SK-N-SH (cell line): ENCODE data around the gene RNF44. TPM values are rescaled to one million over a fixed set of nuclear protein-coding genes. Genes with fewer than 3 reads are reported as not detected.

ENCODE experiments used
- CTCF ChIA-PET: fragments of 300-600, 350-600 bp; formaldehyde crosslinking; extraction: SDS; loops from one replicate; lab custom pipeline; 2021; lab: Yijun Ruan, JAX
- POLR2A ChIA-PET: fragments of 350-600 bp; sonication (Branson Sonifier 250); formaldehyde crosslinking; extraction: SDS; loops from one replicate; lab custom pipeline; 2020; ENCODE audit warnings: antibody characterized with exemption, inconsistent platforms; lab: Yijun Ruan, JAX
- DNase-seq: peaks from one replicate; pipeline ENCODE4 v3.0.0; 2012
- H2AFZ ChIP-seq: fragments of 200-600 bp; sonication (generic); 2 replicates; pipeline ENCODE4 v1.8.1; 2016; ENCODE audit warnings: antibody characterized with exemption, mild to moderate bottlenecking, low read depth
- H3F3A ChIP-seq: fragments of 200-600 bp; sonication (generic); replicated peaks from 2 replicates; pipeline ENCODE3; 2016; ENCODE audit warnings: antibody characterized with exemption, mild to moderate bottlenecking; ENCODE audit not compliant: insufficient read depth
- H3K27ac ChIP-seq, 2 experiments: fragments of 200-500 bp in 1 of 2; fragments of 200-600 bp in 1 of 2; sonication (Bioruptor generic) in 1 of 2; sonication (generic), shearing (Covaris generic) in 1 of 2; 2 replicates each; pipeline versions ENCODE4 v1.5.1 to v1.6.1; 2014 to 2016; ENCODE audit warnings: low read depth in 2 of 2, inconsistent platforms in 1 of 2, low read length in 1 of 2, mild to moderate bottlenecking in 1 of 2, mixed read lengths in 1 of 2
- H3K27me3 ChIP-seq: fragments of 200-600 bp; sonication (generic), shearing (Covaris generic); 2 replicates; pipeline ENCODE4 v1.6.1; 2016; ENCODE audit warnings: mixed run types; ENCODE audit not compliant: insufficient read depth
- H3K36me3 ChIP-seq, 2 experiments: fragments of 200-500 bp in 1 of 2; fragments of 200-600 bp in 1 of 2; sonication (Bioruptor generic) in 1 of 2; sonication (generic) in 1 of 2; replicated peaks in 1 of 2; 2 replicates each; pipeline versions ENCODE3 to v1.5.1; 2014 to 2016; ENCODE audit warnings: low read length in 1 of 2, mild to moderate bottlenecking in 1 of 2; ENCODE audit not compliant: insufficient read depth in 2 of 2, control insufficient read depth in 1 of 2
- H3K4me1 ChIP-seq, 2 experiments: fragments of 200-500 bp in 1 of 2; fragments of 200-600 bp in 1 of 2; sonication (Bioruptor generic) in 1 of 2; sonication (generic), shearing (Covaris generic) in 1 of 2; 2 replicates each; pipeline versions ENCODE4 v1.5.1 to v1.6.1; 2014 to 2016; ENCODE audit warnings: low read depth in 1 of 2, low read length in 1 of 2, mixed run types in 1 of 2; ENCODE audit not compliant: insufficient read depth in 2 of 2, control insufficient read depth in 1 of 2
- H3K4me2 ChIP-seq: fragments of 200-600 bp; sonication (generic), shearing (Covaris generic); 2 replicates; pipeline ENCODE4 v1.6.1; 2017; ENCODE audit warnings: mixed run types
- H3K4me3 ChIP-seq, 2 experiments: fragments of 200-500 bp in 1 of 2; fragments of 200-600 bp in 1 of 2; sonication (Bioruptor generic) in 1 of 2; sonication (generic), shearing (Covaris generic) in 1 of 2; 2 replicates each; pipeline versions ENCODE4 v1.5.1 to v1.8.1; 2014 to 2016; ENCODE audit warnings: low read depth in 2 of 2, inconsistent platforms in 1 of 2, low read length in 1 of 2, mild to moderate bottlenecking in 1 of 2, mixed read lengths in 1 of 2, moderate library complexity in 1 of 2
- H3K79me2 ChIP-seq: fragments of 200-600 bp; sonication (generic); 2 replicates; pipeline ENCODE4 v1.8.1; 2017; ENCODE audit warnings: mild to moderate bottlenecking; ENCODE audit not compliant: insufficient read depth
- H3K9ac ChIP-seq: fragments of 200-600 bp; sonication (generic); 2 replicates; pipeline ENCODE4 v1.6.1; 2017; ENCODE audit warnings: mixed run types
- H3K9me2 ChIP-seq: fragments of 200-600 bp; sonication (generic); 2 replicates; pipeline ENCODE4 v1.6.1; 2017; ENCODE audit warnings: mixed run types
- H3K9me3 ChIP-seq: fragments of 200-600 bp; sonication (generic); 2 replicates; pipeline ENCODE4 v1.6.1; 2017; ENCODE audit warnings: mixed run types, mild to moderate bottlenecking, moderate library complexity
- H4K20me1 ChIP-seq: fragments of 200-600 bp; sonication (generic); 2 replicates; pipeline ENCODE4 v1.6.1; 2017; ENCODE audit warnings: mild to moderate bottlenecking, mixed run types; ENCODE audit not compliant: insufficient read depth
- EP300 ChIP-seq, 2 experiments: IDR thresholded peaks; 2 replicates each; pipeline versions ENCODE4 v1.4.0 to v1.6.1; 2012; ENCODE audit warnings: borderline replicate concordance in 1 of 2, low read depth in 1 of 2, low read length in 1 of 2
- EZH2phosphoT487 ChIP-seq: fragments of 200-600 bp; sonication (generic); IDR thresholded peaks from 2 replicates; pipeline ENCODE4 v1.6.1; 2017; ENCODE audit warnings: low read depth, mixed run types, mild to moderate bottlenecking, antibody characterized with exemption, moderate library complexity, borderline replicate concordance
- FOSL2 ChIP-seq: IDR thresholded peaks from 2 replicates; pipeline ENCODE4 v1.4.0; 2012; ENCODE audit warnings: low read depth, mild to moderate bottlenecking, moderate library complexity, borderline replicate concordance
- GABPA ChIP-seq: IDR thresholded peaks from 2 replicates; pipeline ENCODE4 v1.4.0; 2012; ENCODE audit warnings: low read depth, mild to moderate bottlenecking
- GATA2 ChIP-seq: sonication (generic); formaldehyde crosslinking; IDR thresholded peaks from 2 replicates; pipeline ENCODE4 v1.5.0; 2020; ENCODE audit warnings: mild to moderate bottlenecking, missing genetic modification reagents
- MEF2A ChIP-seq: IDR thresholded peaks from 2 replicates; pipeline ENCODE4 v1.4.0; 2012; ENCODE audit warnings: low read depth, borderline replicate concordance
- NFIC ChIP-seq: IDR thresholded peaks from 2 replicates; pipeline ENCODE4 v1.4.0; 2012; ENCODE audit warnings: borderline replicate concordance
- POLR2AphosphoS5 ChIP-seq: IDR thresholded peaks from 2 replicates; pipeline ENCODE4 v1.6.1; 2012; ENCODE audit warnings: low read depth, low read length
- SMC3 ChIP-seq: IDR thresholded peaks from 2 replicates; pipeline ENCODE4 v1.6.1; 2012; ENCODE audit warnings: low read depth, low read length, improper control_type of control experiment
- TAF1 ChIP-seq: IDR thresholded peaks from 2 replicates; pipeline ENCODE4 v1.6.1; 2012; ENCODE audit warnings: low read depth, mild to moderate bottlenecking, low read length, moderate library complexity, borderline replicate concordance
- TEAD4 ChIP-seq: IDR thresholded peaks from 2 replicates; pipeline ENCODE4 v1.4.0; 2012; ENCODE audit warnings: mild to moderate bottlenecking, borderline replicate concordance; ENCODE audit not compliant: insufficient read depth
- WGBS: methylation state at CpG from one replicate; pipeline ENCODE4 v1.1.6; 2017; ENCODE audit warnings: low lambda C conversion rate; 5-methylcytosine and 5-hydroxymethylcytosine counted together
- polyA plus RNA-seq, 3 experiments: library from polyadenylated mRNA; depleted of rRNA; stranded (reverse); fragments of >200 nt; gene quantifications; 2 replicates each; pipeline ENCODE4 v1.2.3, GENCODE V29; 2012
- TF ChIP-seq, protein P1 (sequence below): IDR thresholded peaks from 2 replicates; pipeline ENCODE4 v1.4.0; 2012; ENCODE audit warnings: low read depth, borderline replicate concordance
- TF ChIP-seq, protein P2 (sequence below): IDR thresholded peaks from 2 replicates; pipeline ENCODE4 v1.4.0; 2012; ENCODE audit warnings: low read depth
- TF ChIP-seq, protein P3 (sequence below): fragments of 150-350 bp; IDR thresholded peaks from 2 replicates; pipeline ENCODE4 v1.6.1; 2016; ENCODE audit warnings: mild to moderate bottlenecking, low read depth, low read length
- TF ChIP-seq, protein P4 (sequence below): IDR thresholded peaks from 2 replicates; pipeline ENCODE4 v1.6.1; 2012; ENCODE audit warnings: mild to moderate bottlenecking, low read depth, low read length, moderate library complexity
- TF ChIP-seq, protein P5 (sequence below): fragments of 200-600 bp; sonication (generic); IDR thresholded peaks from 2 replicates; pipeline ENCODE4 v1.6.1; 2017; ENCODE audit warnings: antibody characterized with exemption, mild to moderate bottlenecking, moderate library complexity

Gene RNF44
- polyA plus RNA-seq, 1 of the 3 experiments (the other 2 are of a cell fraction), result 17.9 TPM

DNA sequence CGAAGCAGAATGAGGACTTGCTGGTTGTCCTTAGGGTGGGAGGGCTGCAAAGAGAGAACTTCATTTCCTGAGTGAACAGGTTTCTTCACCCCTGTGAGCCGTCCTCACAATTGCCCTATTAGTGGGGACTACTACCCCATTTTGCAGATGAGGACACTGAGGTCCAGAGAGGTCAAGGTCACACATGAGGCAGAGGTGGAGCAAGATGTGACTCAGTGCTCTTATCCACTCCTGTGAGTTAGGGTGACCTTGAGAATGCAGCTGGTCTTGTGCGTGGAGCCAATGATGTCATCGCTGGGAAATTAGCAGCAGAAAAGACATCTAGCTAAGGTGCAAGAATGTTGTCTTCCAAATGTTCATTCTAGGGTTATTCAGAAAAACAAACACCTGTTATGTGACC is 45.9 kb upstream of the RNF44 start (continued):
- TF ChIP-seq MEF2A, result no peak

DNA sequence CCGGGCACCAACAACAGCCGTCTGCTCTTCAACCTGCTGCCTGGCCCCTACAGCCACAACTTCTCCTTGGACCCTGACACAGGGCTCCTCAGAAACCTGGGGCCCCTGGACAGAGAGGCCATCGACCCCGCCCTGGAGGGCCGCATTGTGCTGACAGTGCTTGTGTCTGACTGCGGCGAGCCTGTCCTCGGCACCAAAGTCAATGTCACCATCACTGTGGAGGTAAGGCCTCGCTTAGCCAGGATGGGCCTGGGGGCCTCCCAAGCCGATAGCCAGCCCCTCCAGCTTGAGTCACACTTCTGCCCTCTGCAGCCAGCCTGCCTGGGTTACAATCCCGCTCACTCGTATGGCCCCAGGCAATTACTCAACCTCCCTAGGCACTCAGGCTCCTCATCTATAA is 44.2 kb upstream of the RNF44 start:
- Histone ChIP-seq H3K27ac (no peak overlapping the region), H3K4me2 (no peak overlapping the region), H3K27me3 (no peaks in the 10 kb centered on the region), H3K36me3 (no peaks in the 10 kb centered on the region)
- no peak for DNase-seq
- WGBS, result 77% methylated on average over 5 of the region's 12 CpGs
- no peak for TF ChIP-seq TEAD4
- TF ChIP-seq, protein P1, sequence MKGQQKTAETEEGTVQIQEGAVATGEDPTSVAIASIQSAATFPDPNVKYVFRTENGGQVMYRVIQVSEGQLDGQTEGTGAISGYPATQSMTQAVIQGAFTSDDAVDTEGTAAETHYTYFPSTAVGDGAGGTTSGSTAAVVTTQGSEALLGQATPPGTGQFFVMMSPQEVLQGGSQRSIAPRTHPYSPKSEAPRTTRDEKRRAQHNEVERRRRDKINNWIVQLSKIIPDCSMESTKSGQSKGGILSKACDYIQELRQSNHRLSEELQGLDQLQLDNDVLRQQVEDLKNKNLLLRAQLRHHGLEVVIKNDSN, result no peak
- TF ChIP-seq, all 33 proteins: peak for 0
- Histone ChIP-seq H4K20me1 (no peaks in the 10 kb centered on the region), H3K4me1 (no peaks in the 10 kb centered on the region), H3K4me3 (no peak overlapping the region), H3K79me2 (no peaks in the 10 kb centered on the region), H2AFZ (no peak overlapping the region), H3K9me2 (no peaks in the 10 kb centered on the region), H3K9me3 (no peaks in the 10 kb centered on the region), H3K9ac (no peak overlapping the region), H3F3A (no peaks in the 10 kb centered on the region)
- ChIA-PET CTCF (interaction anchor here (1.2 to 1.5 kb wide), 2 partner anchors 8 to 40 kb away, joined by 3 to 5 read pairs; no protein-coding TSS in a partner anchor), POLR2A (no interaction called here)

DNA sequence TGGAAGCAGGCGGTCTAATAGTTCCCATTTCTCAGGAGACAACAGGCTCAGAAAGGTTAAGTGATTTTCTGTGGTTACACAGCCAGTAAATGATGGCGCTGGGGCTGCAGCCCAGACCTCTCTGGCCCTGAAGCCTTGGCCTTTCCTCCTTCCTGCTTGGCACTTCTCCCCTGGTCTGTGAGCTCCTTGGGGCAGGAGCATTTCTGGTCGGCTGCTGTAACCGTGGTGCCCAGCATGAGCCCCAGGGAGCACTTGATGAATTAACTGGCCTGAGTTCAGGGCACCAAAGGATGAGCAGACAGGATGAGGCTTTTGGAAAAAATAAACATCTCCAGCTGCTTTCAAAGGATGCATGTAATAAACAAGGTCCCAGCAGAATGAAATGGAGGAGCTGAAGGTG is 42.1 kb upstream of the RNF44 start:
- H2AFZ ChIP-seq, result no peak overlapping the region
- H3F3A ChIP-seq, result no peaks in the 10 kb centered on the region
- no peaks in the 10 kb centered on the region; a peak in 1 of 4 replicates for H3K4me1 ChIP-seq
- H3K9ac ChIP-seq, result no peak overlapping the region
- no peaks in the 10 kb centered on the region for H3K36me3 ChIP-seq
- 60% methylated on average over 4 of the region's 4 CpGs for WGBS
- no peak overlapping the region for H3K27ac ChIP-seq
- no peak overlapping the region for H3K4me3 ChIP-seq
- H3K4me2 ChIP-seq, result no peak overlapping the region
- no peaks in the 10 kb centered on the region for H3K79me2 ChIP-seq
- no peaks in the 10 kb centered on the region for H3K9me3 ChIP-seq
- H4K20me1 ChIP-seq, result no peaks in the 10 kb centered on the region
- DNase-seq, result no peak
- ChIA-PET CTCF (interaction anchor here (0.8 to 1.7 kb wide), 11 partner anchors 9 to 153 kb away, joined by 3 to 9 read pairs (median 4); partner anchors contain the start of genes FAF2 and TSPAN17), POLR2A (no interaction called here)
- H3K9me2 ChIP-seq, result no peaks in the 10 kb centered on the region
- H3K27me3 ChIP-seq, result no peaks in the 10 kb centered on the region
- no peak for TF ChIP-seq MEF2A
- TF ChIP-seq EP300 (IDR thresholded peaks at IDR 0.05; ENCODE audit: borderline replicate concordance in 1 of 2, low read depth in 1 of 2, low read length in 1 of 2), result no peak
- TF ChIP-seq, protein P2, sequence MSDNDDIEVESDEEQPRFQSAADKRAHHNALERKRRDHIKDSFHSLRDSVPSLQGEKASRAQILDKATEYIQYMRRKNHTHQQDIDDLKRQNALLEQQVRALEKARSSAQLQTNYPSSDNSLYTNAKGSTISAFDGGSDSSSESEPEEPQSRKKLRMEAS, result no peak
- TF ChIP-seq POLR2AphosphoS5, result no peak
- no peak for TF ChIP-seq EZH2phosphoT487
- TF ChIP-seq, protein P1, result no peak
- TF ChIP-seq TAF1, result no peak
- no peak for TF ChIP-seq NFIC
- no peak for TF ChIP-seq GABPA
- TF ChIP-seq GATA2 (CRISPR knock-in tag), result no peak
- TF ChIP-seq, protein P3, sequence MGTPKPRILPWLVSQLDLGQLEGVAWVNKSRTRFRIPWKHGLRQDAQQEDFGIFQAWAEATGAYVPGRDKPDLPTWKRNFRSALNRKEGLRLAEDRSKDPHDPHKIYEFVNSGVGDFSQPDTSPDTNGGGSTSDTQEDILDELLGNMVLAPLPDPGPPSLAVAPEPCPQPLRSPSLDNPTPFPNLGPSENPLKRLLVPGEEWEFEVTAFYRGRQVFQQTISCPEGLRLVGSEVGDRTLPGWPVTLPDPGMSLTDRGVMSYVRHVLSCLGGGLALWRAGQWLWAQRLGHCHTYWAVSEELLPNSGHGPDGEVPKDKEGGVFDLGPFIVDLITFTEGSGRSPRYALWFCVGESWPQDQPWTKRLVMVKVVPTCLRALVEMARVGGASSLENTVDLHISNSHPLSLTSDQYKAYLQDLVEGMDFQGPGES, result no peak
- TF ChIP-seq, protein P4, sequence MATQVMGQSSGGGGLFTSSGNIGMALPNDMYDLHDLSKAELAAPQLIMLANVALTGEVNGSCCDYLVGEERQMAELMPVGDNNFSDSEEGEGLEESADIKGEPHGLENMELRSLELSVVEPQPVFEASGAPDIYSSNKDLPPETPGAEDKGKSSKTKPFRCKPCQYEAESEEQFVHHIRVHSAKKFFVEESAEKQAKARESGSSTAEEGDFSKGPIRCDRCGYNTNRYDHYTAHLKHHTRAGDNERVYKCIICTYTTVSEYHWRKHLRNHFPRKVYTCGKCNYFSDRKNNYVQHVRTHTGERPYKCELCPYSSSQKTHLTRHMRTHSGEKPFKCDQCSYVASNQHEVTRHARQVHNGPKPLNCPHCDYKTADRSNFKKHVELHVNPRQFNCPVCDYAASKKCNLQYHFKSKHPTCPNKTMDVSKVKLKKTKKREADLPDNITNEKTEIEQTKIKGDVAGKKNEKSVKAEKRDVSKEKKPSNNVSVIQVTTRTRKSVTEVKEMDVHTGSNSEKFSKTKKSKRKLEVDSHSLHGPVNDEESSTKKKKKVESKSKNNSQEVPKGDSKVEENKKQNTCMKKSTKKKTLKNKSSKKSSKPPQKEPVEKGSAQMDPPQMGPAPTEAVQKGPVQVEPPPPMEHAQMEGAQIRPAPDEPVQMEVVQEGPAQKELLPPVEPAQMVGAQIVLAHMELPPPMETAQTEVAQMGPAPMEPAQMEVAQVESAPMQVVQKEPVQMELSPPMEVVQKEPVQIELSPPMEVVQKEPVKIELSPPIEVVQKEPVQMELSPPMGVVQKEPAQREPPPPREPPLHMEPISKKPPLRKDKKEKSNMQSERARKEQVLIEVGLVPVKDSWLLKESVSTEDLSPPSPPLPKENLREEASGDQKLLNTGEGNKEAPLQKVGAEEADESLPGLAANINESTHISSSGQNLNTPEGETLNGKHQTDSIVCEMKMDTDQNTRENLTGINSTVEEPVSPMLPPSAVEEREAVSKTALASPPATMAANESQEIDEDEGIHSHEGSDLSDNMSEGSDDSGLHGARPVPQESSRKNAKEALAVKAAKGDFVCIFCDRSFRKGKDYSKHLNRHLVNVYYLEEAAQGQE, result no peak
- TF ChIP-seq, protein P5, sequence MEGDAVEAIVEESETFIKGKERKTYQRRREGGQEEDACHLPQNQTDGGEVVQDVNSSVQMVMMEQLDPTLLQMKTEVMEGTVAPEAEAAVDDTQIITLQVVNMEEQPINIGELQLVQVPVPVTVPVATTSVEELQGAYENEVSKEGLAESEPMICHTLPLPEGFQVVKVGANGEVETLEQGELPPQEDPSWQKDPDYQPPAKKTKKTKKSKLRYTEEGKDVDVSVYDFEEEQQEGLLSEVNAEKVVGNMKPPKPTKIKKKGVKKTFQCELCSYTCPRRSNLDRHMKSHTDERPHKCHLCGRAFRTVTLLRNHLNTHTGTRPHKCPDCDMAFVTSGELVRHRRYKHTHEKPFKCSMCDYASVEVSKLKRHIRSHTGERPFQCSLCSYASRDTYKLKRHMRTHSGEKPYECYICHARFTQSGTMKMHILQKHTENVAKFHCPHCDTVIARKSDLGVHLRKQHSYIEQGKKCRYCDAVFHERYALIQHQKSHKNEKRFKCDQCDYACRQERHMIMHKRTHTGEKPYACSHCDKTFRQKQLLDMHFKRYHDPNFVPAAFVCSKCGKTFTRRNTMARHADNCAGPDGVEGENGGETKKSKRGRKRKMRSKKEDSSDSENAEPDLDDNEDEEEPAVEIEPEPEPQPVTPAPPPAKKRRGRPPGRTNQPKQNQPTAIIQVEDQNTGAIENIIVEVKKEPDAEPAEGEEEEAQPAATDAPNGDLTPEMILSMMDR, result no peak
- no peak for TF ChIP-seq FOSL2
- TF ChIP-seq SMC3, result no peak
